Measurements from ENCODE around the gene DNAJC30.
"Not testable (repeated sequence)": the region's sequence is repeated elsewhere in the genome, so short reads cannot be mapped to it uniquely, and the experiment has no call there.

DNAJC30 gene

DNA sequence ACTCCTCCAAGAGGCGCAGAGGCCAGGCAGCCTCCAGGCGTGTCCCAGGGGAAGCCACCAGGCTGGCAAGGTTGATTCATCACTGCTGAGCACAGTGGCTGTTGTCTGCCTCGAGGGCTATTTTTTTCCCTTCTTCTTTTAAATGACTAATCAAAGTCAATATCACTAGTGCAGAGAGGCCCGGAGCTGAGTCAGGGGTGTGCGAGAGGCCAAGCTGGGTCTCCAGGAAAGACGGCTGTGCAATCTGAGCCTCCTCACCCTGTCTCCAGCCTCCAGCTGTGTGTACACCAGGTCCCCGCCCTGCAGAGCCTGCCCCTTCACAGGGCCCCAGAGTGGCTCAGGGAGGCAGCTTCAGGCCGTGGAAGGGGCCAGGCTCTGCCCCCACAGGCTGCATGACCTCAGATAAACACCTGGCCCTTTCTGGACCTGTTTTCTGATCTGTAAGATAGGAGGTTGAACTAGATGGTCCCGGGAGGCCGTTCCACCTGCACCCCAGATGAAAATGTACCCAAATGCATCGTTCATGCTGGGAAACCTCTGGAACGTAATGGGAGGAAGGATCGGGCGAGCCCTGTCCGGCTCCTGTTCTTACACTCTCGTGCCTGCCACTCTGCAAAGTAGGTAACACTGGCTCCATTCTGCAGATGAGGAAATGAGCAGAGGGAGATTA, 32.5 kb upstream of the DNAJC30 start:
- Histone ChIP-seq H2BK5ac (ENCODE audit: low read length) (no peak overlapping the region), H3K4me1 (ENCODE audit: control insufficient read depth, low read depth, low read length) (no peaks in the 10 kb centered on the region), H3K4me2 (ENCODE audit: low read length) (no peak overlapping the region), H2BK120ac (ENCODE audit: low read depth, low read length) (no peak overlapping the region), H3K79me1 (ENCODE audit: low read length) (no peaks in the 10 kb centered on the region), H4K8ac (ENCODE audit: low read depth, low read length) (no peak overlapping the region), H2BK15ac (replicated peaks; ENCODE audit: low read depth) (no peak overlapping the region), H3K4ac (ENCODE audit: low read depth, low read length) (no peak overlapping the region), H4K5ac (ENCODE audit: low read length) (no peak overlapping the region), H3K4me3 (ENCODE audit: low read length) (no peak overlapping the region), H3K23ac (ENCODE audit: low read length) (no peak overlapping the region), H3K56ac (ENCODE audit: low read length) (no peak overlapping the region), H3K9ac (ENCODE audit: low read length) (no peak overlapping the region), H2AK5ac (ENCODE audit: low read length) (no peak overlapping the region), H3K79me2 (ENCODE audit: control insufficient read depth, insufficient read depth, low read length) (no peaks in the 10 kb centered on the region), H3K36me3 (ENCODE audit: control insufficient read depth, insufficient read depth, low read length) (no peaks in the 10 kb centered on the region), H3K18ac (ENCODE audit: low read length) (no peak overlapping the region), H3K27me3 (ENCODE audit: insufficient read depth, low read length, poor library complexity) (peaks cover 2% of the 10 kb centered on the region), H3K27ac (ENCODE audit: low read depth, low read length) (no peak overlapping the region)
- DNase-seq: no peak
- no CpG with 5 or more reads among the region's 16 CpGs for WGBS (ENCODE audit: extremely low coverage, insufficient coverage, low lambda C conversion rate)

DNA sequence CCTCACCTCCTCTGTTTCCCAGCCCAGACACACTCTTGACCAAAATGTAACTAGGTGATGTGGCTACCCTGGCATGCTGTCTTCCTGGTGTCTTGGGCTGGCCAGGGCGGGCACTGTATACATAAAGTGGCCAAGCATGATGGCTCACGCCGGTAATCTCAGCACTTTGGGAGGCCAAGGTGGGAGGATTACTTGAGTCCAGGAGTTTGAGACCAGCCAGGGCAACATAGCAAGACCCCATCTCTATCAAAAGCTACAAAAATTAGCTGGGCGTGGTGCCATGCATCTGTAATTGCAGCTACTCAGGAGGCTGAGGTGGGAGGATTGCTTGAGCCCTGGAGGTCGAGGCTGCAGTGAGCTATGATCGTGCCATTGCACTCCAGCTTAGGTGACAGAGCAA, 30.1 kb upstream of the DNAJC30 start:
- H2AK5ac ChIP-seq (ENCODE audit: low read length); DNase-seq; H3K23ac ChIP-seq (ENCODE audit: low read length); H3K27ac ChIP-seq (ENCODE audit: low read depth, low read length); H3K79me1 ChIP-seq (ENCODE audit: low read length); H2BK120ac ChIP-seq (ENCODE audit: low read depth, low read length); H3K56ac ChIP-seq (ENCODE audit: low read length); H2BK15ac ChIP-seq (replicated peaks; ENCODE audit: low read depth); H3K79me2 ChIP-seq (ENCODE audit: control insufficient read depth, insufficient read depth, low read length); H3K4me1 ChIP-seq (ENCODE audit: control insufficient read depth, low read depth, low read length); H3K4ac ChIP-seq (ENCODE audit: low read depth, low read length); H3K4me3 ChIP-seq (ENCODE audit: low read length); H3K36me3 ChIP-seq (ENCODE audit: control insufficient read depth, insufficient read depth, low read length); H3K18ac ChIP-seq (ENCODE audit: low read length); H4K8ac ChIP-seq (ENCODE audit: low read depth, low read length); H3K9ac ChIP-seq (ENCODE audit: low read length); H3K4me2 ChIP-seq (ENCODE audit: low read length); H4K5ac ChIP-seq (ENCODE audit: low read length); H2BK5ac ChIP-seq (ENCODE audit: low read length); H3K27me3 ChIP-seq (ENCODE audit: insufficient read depth, low read length, poor library complexity): not testable (repeated sequence)
- no CpG with 5 or more reads among the region's 6 CpGs for WGBS (ENCODE audit: extremely low coverage, insufficient coverage, low lambda C conversion rate)

DNA sequence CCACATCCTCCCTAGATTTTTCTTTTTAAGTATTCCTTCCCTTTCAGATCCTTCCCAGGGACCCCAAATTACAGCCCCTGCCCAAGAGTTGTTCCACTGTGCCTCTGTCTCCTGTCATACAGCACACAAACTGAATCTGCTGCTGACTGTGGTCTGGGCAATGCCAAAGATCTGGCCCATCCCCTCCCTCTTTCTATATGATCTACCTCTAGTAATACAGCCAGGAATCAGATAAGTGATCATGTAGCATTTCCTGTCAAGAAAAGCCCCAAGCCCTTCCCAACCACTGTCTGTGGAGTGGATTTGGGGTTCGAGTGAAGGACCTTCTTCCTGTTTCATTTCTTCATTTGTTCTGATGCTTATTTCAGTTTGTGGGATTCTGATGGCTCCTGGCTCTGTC, 29.5 kb upstream of the DNAJC30 start:
- H3K9ac ChIP-seq (ENCODE audit: low read length): no peak overlapping the region
- H3K4me1 ChIP-seq (ENCODE audit: control insufficient read depth, low read depth, low read length): no peaks in the 10 kb centered on the region
- H3K27ac ChIP-seq (ENCODE audit: low read depth, low read length): no peak overlapping the region
- no peak overlapping the region for H2BK5ac ChIP-seq (ENCODE audit: low read length)
- H3K4me2 ChIP-seq (ENCODE audit: low read length): no peak overlapping the region
- no peak overlapping the region for H3K56ac ChIP-seq (ENCODE audit: low read length)
- H3K23ac ChIP-seq (ENCODE audit: low read length): no peak overlapping the region
- H3K4ac ChIP-seq (ENCODE audit: low read depth, low read length): no peak overlapping the region
- no peak overlapping the region for H4K5ac ChIP-seq (ENCODE audit: low read length)
- no CpG with 5 or more reads among the region's 1 CpG for WGBS (ENCODE audit: extremely low coverage, insufficient coverage, low lambda C conversion rate)
- H2AK5ac ChIP-seq (ENCODE audit: low read length): no peak overlapping the region
- H3K4me3 ChIP-seq (ENCODE audit: low read length): no peak overlapping the region
- DNase-seq: no peak
- no peaks in the 10 kb centered on the region for H3K79me1 ChIP-seq (ENCODE audit: low read length)
- no peak overlapping the region for H2BK120ac ChIP-seq (ENCODE audit: low read depth, low read length)
- no peak overlapping the region for H3K18ac ChIP-seq (ENCODE audit: low read length)
- no peaks in the 10 kb centered on the region for H3K36me3 ChIP-seq (ENCODE audit: control insufficient read depth, insufficient read depth, low read length)
- no peaks in the 10 kb centered on the region for H3K79me2 ChIP-seq (ENCODE audit: control insufficient read depth, insufficient read depth, low read length)
- no peak overlapping the region for H4K8ac ChIP-seq (ENCODE audit: low read depth, low read length)
- no peak overlapping the region for H2BK15ac ChIP-seq (replicated peaks; ENCODE audit: low read depth)
- H3K27me3 ChIP-seq (ENCODE audit: insufficient read depth, low read length, poor library complexity): no peaks in the 10 kb centered on the region

DNA sequence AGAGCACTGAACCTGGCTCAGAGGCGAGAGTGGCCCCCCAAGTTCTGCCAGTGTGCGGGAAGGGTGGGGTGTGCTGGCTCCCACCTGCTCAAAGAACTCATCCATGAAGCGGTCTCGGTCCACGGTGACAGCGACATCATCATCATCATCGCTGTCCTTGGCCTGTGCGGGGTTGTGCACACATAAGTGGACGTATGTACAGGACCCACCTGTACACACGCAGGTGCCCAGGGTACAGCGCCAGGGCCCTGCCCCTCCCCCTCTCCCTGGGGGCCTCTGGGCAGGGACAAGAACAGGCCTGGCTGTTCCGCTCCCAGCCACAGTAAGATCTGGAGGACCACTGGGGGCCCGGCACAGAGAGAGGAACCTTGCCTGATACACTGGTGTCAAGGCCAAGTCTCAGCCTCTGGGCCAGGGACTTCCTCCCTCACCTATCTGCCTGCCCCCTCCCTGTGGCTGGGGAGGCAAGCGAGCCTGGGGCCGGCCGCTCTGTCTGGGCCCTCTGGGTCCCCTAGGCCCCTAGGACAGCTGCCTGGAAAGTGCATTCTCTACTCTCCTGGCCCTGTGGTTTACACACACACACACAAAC, 25.8 kb upstream of the DNAJC30 start:
- Histone ChIP-seq H3K4ac (ENCODE audit: low read depth, low read length) (no peak overlapping the region), H3K27ac (ENCODE audit: low read depth, low read length) (no peak overlapping the region), H3K4me2 (ENCODE audit: low read length) (no peak overlapping the region), H3K23ac (ENCODE audit: low read length) (no peak overlapping the region), H2BK5ac (ENCODE audit: low read length) (no peak overlapping the region), H3K4me3 (ENCODE audit: low read length) (no peak overlapping the region), H2BK120ac (ENCODE audit: low read depth, low read length) (no peak overlapping the region), H3K27me3 (ENCODE audit: insufficient read depth, low read length, poor library complexity) (no peaks in the 10 kb centered on the region), H3K9ac (ENCODE audit: low read length) (no peak overlapping the region), H3K18ac (ENCODE audit: low read length) (no peak overlapping the region), H3K79me1 (ENCODE audit: low read length) (no peaks in the 10 kb centered on the region), H3K56ac (ENCODE audit: low read length) (no peak overlapping the region), H4K5ac (ENCODE audit: low read length) (no peak overlapping the region), H4K8ac (ENCODE audit: low read depth, low read length) (no peak overlapping the region), H2AK5ac (ENCODE audit: low read length) (no peak overlapping the region), H3K36me3 (ENCODE audit: control insufficient read depth, insufficient read depth, low read length) (no peaks in the 10 kb centered on the region), H3K4me1 (ENCODE audit: control insufficient read depth, low read depth, low read length) (no peaks in the 10 kb centered on the region), H3K79me2 (ENCODE audit: control insufficient read depth, insufficient read depth, low read length) (no peaks in the 10 kb centered on the region), H2BK15ac (replicated peaks; ENCODE audit: low read depth) (no peak overlapping the region)
- DNase-seq: no peak
- WGBS (ENCODE audit: extremely low coverage, insufficient coverage, low lambda C conversion rate): no CpG with 5 or more reads among the region's 16 CpGs

DNA sequence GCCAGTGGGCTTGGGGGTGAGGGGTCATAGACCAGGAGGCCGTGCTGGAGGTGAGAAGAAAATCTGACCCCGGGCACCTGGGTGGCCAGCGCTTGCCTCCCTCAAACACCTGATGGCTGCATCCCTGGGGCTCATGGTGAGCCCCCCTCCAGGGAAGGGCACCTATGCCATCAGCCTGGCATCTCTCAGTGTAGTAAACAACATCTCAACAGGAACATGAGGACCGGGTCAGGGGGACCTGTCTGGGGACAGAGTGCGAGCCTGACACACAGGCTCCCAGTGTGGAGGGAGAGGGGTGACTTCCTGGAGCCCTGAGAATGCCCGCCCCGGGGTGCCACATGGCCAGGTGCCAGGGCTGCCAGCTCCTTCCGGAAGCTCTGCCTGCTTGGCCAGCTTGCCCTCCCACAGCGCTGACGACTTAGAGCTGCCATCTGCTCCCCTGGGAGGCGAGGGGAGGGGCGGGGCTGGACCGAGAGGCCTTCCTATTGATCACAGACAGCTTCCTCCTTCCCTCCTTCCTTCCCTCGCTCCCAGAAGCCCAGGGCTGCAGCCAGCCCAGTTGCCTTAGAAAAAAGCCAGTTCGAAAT, 23.9 kb upstream of the DNAJC30 start:
- H3K56ac ChIP-seq (ENCODE audit: low read length): no peak overlapping the region
- no peak overlapping the region for H3K9ac ChIP-seq (ENCODE audit: low read length)
- no peaks in the 10 kb centered on the region for H3K79me1 ChIP-seq (ENCODE audit: low read length)
- H2BK5ac ChIP-seq (ENCODE audit: low read length): no peak overlapping the region
- no peaks in the 10 kb centered on the region for H3K27me3 ChIP-seq (ENCODE audit: insufficient read depth, low read length, poor library complexity)
- H2AK5ac ChIP-seq (ENCODE audit: low read length): no peak overlapping the region
- H3K79me2 ChIP-seq (ENCODE audit: control insufficient read depth, insufficient read depth, low read length): no peaks in the 10 kb centered on the region
- no peak overlapping the region for H2BK120ac ChIP-seq (ENCODE audit: low read depth, low read length)
- H3K4me2 ChIP-seq (ENCODE audit: low read length): no peak overlapping the region
- H3K4ac ChIP-seq (ENCODE audit: low read depth, low read length): no peak overlapping the region
- H2BK15ac ChIP-seq (replicated peaks; ENCODE audit: low read depth): no peak overlapping the region
- no peaks in the 10 kb centered on the region for H3K4me1 ChIP-seq (ENCODE audit: control insufficient read depth, low read depth, low read length)
- H4K8ac ChIP-seq (ENCODE audit: low read depth, low read length): no peak overlapping the region
- no peak overlapping the region for H3K27ac ChIP-seq (ENCODE audit: low read depth, low read length)
- no peak overlapping the region for H3K23ac ChIP-seq (ENCODE audit: low read length)
- no peak for DNase-seq
- no peak overlapping the region for H4K5ac ChIP-seq (ENCODE audit: low read length)
- no CpG with 5 or more reads among the region's 15 CpGs for WGBS (ENCODE audit: extremely low coverage, insufficient coverage, low lambda C conversion rate)
- no peak overlapping the region for H3K18ac ChIP-seq (ENCODE audit: low read length)
- H3K4me3 ChIP-seq (ENCODE audit: low read length): no peak overlapping the region
- no peaks in the 10 kb centered on the region for H3K36me3 ChIP-seq (ENCODE audit: control insufficient read depth, insufficient read depth, low read length)

Data from mesendoderm (in vitro differentiated cells).